Measurements from ENCODE around the gene KCNJ14.

Gene KCNJ14

GRCh38 chr19:48474084-48474592 lies 18.8 kb downstream of the KCNJ14 start:
- TF ChIP-seq CTCF (IDR thresholded peaks at IDR 0.05; ENCODE audit: low read depth, low read length, missing control alignments): no peak
- H3K4me3 ChIP-seq (replicated peaks; ENCODE audit: low read depth, low read length): no peak overlapping the region
- DNase-seq (ENCODE audit: extremely low read depth, low read depth): no peak

GRCh38 chr19:48475369-48476068 lies 20.1 kb downstream of the KCNJ14 start:
- no peak for DNase-seq (ENCODE audit: extremely low read depth, low read depth)
- TF ChIP-seq CTCF (IDR thresholded peaks at IDR 0.05; ENCODE audit: low read depth, low read length, missing control alignments): no peak
- H3K4me3 ChIP-seq (replicated peaks; ENCODE audit: low read depth, low read length): no peak overlapping the region

- DNase-seq (ENCODE audit: extremely low read depth, low read depth): no peak
- H3K4me3 ChIP-seq (replicated peaks; ENCODE audit: low read depth, low read length): no peak overlapping the region
- no peak for TF ChIP-seq CTCF (IDR thresholded peaks at IDR 0.05; ENCODE audit: low read depth, low read length, missing control alignments)
These were observed 20.8 kb downstream of the KCNJ14 start for GRCh38 chr19:48476176-48476575.

- H3K4me3 ChIP-seq (replicated peaks; ENCODE audit: low read depth, low read length): no peak overlapping the region
- no peak for DNase-seq (ENCODE audit: extremely low read depth, low read depth)
These were observed 21.8 kb downstream of the KCNJ14 start for GRCh38 chr19:48477067-48477685.

GRCh38 chr19:48477698-48478338 lies 22.4 kb downstream of the KCNJ14 start:
- TF ChIP-seq CTCF (IDR thresholded peaks at IDR 0.05; ENCODE audit: low read depth, low read length, missing control alignments): no peak

More at GRCh38 chr19:48477067-48477685, 21.8 kb downstream of the KCNJ14 start:
- no peak for TF ChIP-seq CTCF (IDR thresholded peaks at IDR 0.05; ENCODE audit: low read depth, low read length, missing control alignments)

GRCh38 chr19:48478339-48479256 lies 23.2 kb downstream of the KCNJ14 start:
- no peak for DNase-seq (ENCODE audit: extremely low read depth, low read depth)
- no peak for TF ChIP-seq CTCF (IDR thresholded peaks at IDR 0.05; ENCODE audit: low read depth, low read length, missing control alignments)

More at GRCh38 chr19:48477698-48478338, 22.4 kb downstream of the KCNJ14 start:
- DNase-seq (ENCODE audit: extremely low read depth, low read depth): no peak
- H3K4me3 ChIP-seq (replicated peaks; ENCODE audit: low read depth, low read length): no peak overlapping the region

More at GRCh38 chr19:48478339-48479256, 23.2 kb downstream of the KCNJ14 start:
- H3K4me3 ChIP-seq (replicated peaks; ENCODE audit: low read depth, low read length): no peak overlapping the region

All from HFF-Myc (cell line).